NCI-H2107 (cell line): ENCODE results near the gene CDK2.

ENCODE experiments used
- DNase-seq: peaks from one replicate; lab custom pipeline; 2025; lab: John Stamatoyannopoulos, UW

The CDK2 gene

DNA sequence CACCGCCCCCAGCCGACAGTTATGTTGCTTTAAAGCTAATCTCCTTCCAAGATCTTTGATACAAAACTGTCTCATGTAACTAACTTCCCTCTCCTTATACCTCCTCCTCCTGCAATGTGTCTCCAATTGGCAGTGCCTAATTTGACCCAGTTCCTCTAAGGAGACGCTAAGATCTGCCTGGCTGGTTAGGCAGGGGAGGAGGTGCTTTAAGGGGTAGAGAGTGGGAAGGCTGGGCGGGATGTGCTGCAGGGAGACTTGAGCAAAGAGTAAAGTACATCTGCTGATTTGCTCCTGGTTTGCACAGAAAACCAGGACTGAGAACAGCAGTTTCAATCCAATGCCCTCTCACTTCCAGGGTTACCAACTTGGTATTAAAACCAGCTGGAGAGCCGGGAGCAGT, 46.9 kb downstream of the CDK2 start:
- DNase-seq = no peak

DNA sequence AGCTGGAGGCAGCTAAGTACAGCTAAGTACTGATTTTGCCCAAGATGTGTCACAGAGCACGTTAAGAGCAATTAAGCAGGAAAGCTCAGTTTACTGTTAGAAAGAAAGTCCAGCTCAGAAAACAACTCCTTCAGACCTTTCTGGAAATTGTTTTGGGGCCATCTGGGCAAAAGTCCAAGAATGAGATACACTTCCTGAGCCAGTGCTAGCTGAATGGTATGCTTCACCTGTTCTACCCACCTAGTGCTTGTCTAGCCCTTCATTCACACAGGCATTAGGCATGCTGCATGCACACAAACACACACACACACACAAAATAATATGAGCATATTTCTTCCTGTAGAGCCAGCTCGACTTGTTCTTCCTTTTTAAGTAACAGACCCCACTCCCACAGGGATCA, 47.6 kb downstream of the CDK2 start:
- DNase-seq = peak; percentile 45

DNA sequence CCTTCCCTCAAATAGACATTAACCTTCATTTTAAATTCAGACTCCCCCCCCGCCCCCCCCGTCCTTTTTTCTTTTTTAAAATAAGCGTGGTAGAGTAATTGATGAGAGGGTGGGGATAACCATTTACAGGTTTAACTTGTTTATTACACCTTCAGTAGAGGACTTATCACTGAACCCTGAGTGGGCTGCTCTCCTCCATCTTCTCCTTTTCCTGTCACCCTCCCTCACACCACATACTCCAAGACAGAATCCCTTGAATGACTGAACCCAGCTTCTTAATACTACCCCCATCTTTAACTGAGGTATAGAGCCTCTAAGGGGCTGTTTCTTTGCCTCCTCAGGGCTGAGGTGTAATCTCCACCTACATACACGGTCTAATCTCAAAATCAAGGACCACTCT, 50.6 kb downstream of the CDK2 start:
- no peak for DNase-seq

DNA sequence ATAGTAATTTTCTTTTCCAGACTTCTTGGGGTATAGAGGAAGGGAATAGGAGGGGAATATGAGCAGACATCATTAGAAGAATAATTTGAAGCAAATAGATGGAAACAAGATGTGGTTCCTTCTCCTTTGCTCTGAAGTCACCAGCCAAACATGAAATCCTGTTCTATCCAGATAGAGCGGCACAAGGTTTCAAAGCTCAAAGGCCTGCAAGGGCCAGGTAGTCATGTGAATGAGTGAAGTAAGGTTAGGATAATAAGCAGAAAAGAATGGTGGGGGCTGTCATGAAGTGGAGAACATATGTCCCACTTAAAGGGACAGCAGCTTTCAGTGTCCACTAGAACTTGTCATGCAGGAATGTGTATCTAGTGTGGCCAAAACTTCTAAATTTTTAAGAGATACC, 51.7 kb downstream of the CDK2 start:
- DNase-seq = no peak

- no peak for DNase-seq
Measured at GRCh38 chr12:56020423-56021184, 54.0 kb downstream of the CDK2 start, which contains the start of gene IKZF4. Gene IKZF4, plus strand, starts transcription at chr12:56021043. Its CDS starts 451 bp downstream, at chr12:56021494.

- no peak for DNase-seq
Measured at GRCh38 chr12:56021889-56022497, 55.4 kb downstream of the CDK2 start.
